CD14-positive monocyte (primary cell): ENCODE data around the gene CLDN5. TPM values are rescaled to one million over a fixed set of nuclear protein-coding genes. Genes with fewer than 3 reads are reported as not detected.

Experiments
- DNase-seq, 3 donors: peaks; one replicate each; pipeline ENCODE4 v3.0.0-alpha.2; 2011 to 2022
- H2AFZ ChIP-seq: 2 replicates; pipeline ENCODE4 v1.6.0; 2012; ENCODE audit warnings: mild to moderate bottlenecking, low read depth, low read length, inconsistent platforms; ENCODE audit not compliant: insufficient read depth, poor library complexity, severe bottlenecking
- H3K27ac ChIP-seq, 2 donors: 1 replicate in 1 of 2; 2 replicates in 1 of 2; pipeline ENCODE4 v1.5.1; 2012 to 2013; ENCODE audit warnings: low read length in 2 of 2, control low read depth in 1 of 2, inconsistent platforms in 1 of 2, low read depth in 1 of 2, mild to moderate bottlenecking in 1 of 2
- H3K27me3 ChIP-seq, 2 donors: one replicate each; pipeline versions ENCODE4 v1.6.0 to v1.6.1; 2011 to 2013; ENCODE audit warnings: low read length in 2 of 2; ENCODE audit not compliant: control insufficient read depth in 2 of 2, insufficient read depth in 2 of 2
- H3K36me3 ChIP-seq, 2 donors: replicated peaks in 1 of 2; 1 replicate in 1 of 2; 2 replicates in 1 of 2; pipeline versions ENCODE4 v1.5.1 to v1.6.1; 2012 to 2013; ENCODE audit warnings: low read length in 2 of 2, control low read depth in 1 of 2, inconsistent platforms in 1 of 2, mild to moderate bottlenecking in 1 of 2; ENCODE audit not compliant: insufficient read depth in 2 of 2, control insufficient read depth in 1 of 2
- H3K4me1 ChIP-seq, 2 donors: 1 replicate in 1 of 2; 2 replicates in 1 of 2; pipeline versions ENCODE4 v1.5.1 to v1.6.1; 2012 to 2013; ENCODE audit warnings: low read length in 2 of 2, control low read depth in 1 of 2, inconsistent platforms in 1 of 2, mild to moderate bottlenecking in 1 of 2, moderate library complexity in 1 of 2; ENCODE audit not compliant: insufficient read depth in 2 of 2, control insufficient read depth in 1 of 2
- H3K4me2 ChIP-seq: replicated peaks from 2 replicates; pipeline ENCODE3; 2012; ENCODE audit warnings: low read length, moderate library complexity, mild to moderate bottlenecking; ENCODE audit not compliant: poor library complexity, severe bottlenecking; ENCODE audit errors: extremely low read depth
- H3K4me3 ChIP-seq, 3 experiments: fragments of 200-600 bp in 1 of 3; sonication (generic) in 1 of 3; replicated peaks in 1 of 3; 1 replicate in 2 of 3; 2 replicates in 1 of 3; pipeline ENCODE4 v1.5.1; 2011 to 2013; ENCODE audit warnings: low read length in 3 of 3, mild to moderate bottlenecking in 3 of 3, control low read depth in 2 of 3, low read depth in 2 of 3, inconsistent platforms in 1 of 3, moderate library complexity in 1 of 3
- H3K79me2 ChIP-seq: 2 replicates; pipeline ENCODE4 v1.6.0; 2012; ENCODE audit warnings: mild to moderate bottlenecking, control low read depth, inconsistent platforms, low read length, moderate library complexity; ENCODE audit not compliant: insufficient read depth
- H3K9ac ChIP-seq: 2 replicates; pipeline ENCODE4 v1.6.0; 2017; ENCODE audit warnings: low read length, mild to moderate bottlenecking; ENCODE audit not compliant: insufficient read depth, poor library complexity, severe bottlenecking
- H3K9me3 ChIP-seq, 2 donors: replicated peaks in 1 of 2; 1 replicate in 1 of 2; 2 replicates in 1 of 2; pipeline versions ENCODE4 v1.5.1 to v1.6.1; 2012 to 2013; ENCODE audit warnings: low read length in 2 of 2, control low read depth in 1 of 2; ENCODE audit not compliant: control insufficient read depth in 1 of 2, insufficient read depth in 1 of 2
- H4K20me1 ChIP-seq: 2 replicates; pipeline ENCODE4 v1.6.0; 2012; ENCODE audit warnings: mild to moderate bottlenecking, low read length, control low read depth, moderate library complexity; ENCODE audit not compliant: insufficient read depth
- H3K27ac Mint-ChIP-seq, 7 donors: one replicate each; pipeline ENCODE4 v1.8.0; 2020; ENCODE audit warnings: mild to moderate bottlenecking in 7 of 7, mixed read lengths in 7 of 7, moderate library complexity in 6 of 7, inconsistent platforms in 2 of 7
- H3K27me3 Mint-ChIP-seq, 3 donors: one replicate each; pipeline ENCODE4 v1.8.0; 2021 to 2022; ENCODE audit warnings: low read depth in 3 of 3, mild to moderate bottlenecking in 3 of 3, mixed read lengths in 3 of 3, moderate library complexity in 3 of 3, inconsistent platforms in 1 of 3
- H3K36me3 Mint-ChIP-seq, 2 donors: one replicate each; pipeline ENCODE4 v1.8.0; 2020; ENCODE audit warnings: mixed read lengths in 2 of 2, inconsistent platforms in 1 of 2, mild to moderate bottlenecking in 1 of 2
- H3K4me1 Mint-ChIP-seq: one replicate; pipeline ENCODE4 v1.8.0; 2020; ENCODE audit warnings: mild to moderate bottlenecking, mixed read lengths
- H3K4me3 Mint-ChIP-seq, 2 donors: one replicate each; pipeline ENCODE4 v1.8.0; 2020; ENCODE audit warnings: mild to moderate bottlenecking in 2 of 2, mixed read lengths in 2 of 2, moderate library complexity in 1 of 2
- H3K9me3 Mint-ChIP-seq, 7 donors: one replicate each; pipeline ENCODE4 v1.8.0; 2020 to 2022; ENCODE audit warnings: mixed read lengths in 7 of 7, mild to moderate bottlenecking in 6 of 7, moderate library complexity in 6 of 7, inconsistent platforms in 2 of 7
- WGBS: methylation state at CpG from one replicate; pipeline ENCODE4 v1.1.5; 2013; ENCODE audit warnings: missing lambda C conversion rate; ENCODE audit not compliant: insufficient coverage; 5-methylcytosine and 5-hydroxymethylcytosine counted together
- intact Hi-C, 2 donors: fragments of 100-400 bp; cut with micrococcal nuclease; formaldehyde crosslinking; loops; one replicate each; pipeline versions ENCODE4 v1.15.0 to v1.15.1; 2023
- polyA plus RNA-seq, 3 donors: library from polyadenylated mRNA; depleted of rRNA in 1 of 3; unstranded in 2 of 3; stranded (reverse) in 1 of 3; fragments of 300-500 nt in 2 of 3; fragments of >200 nt in 1 of 3; fragmentation: Illumina TruSeq in 2 of 3; gene quantifications; 1 replicate in 2 of 3; 2 replicates in 1 of 3; pipeline ENCODE4 v1.2.3, GENCODE V29; 2012 to 2021
- TF ChIP-seq, protein P1 (sequence below): fragments of 200-600 bp; IDR thresholded peaks from one replicate; pipeline ENCODE4 v1.8.0; 2022; ENCODE audit warnings: antibody characterized with exemption, mild to moderate bottlenecking

CLDN5 gene
- polyA plus RNA-seq, 3 donors: 0.05 to 0.35 (median 0.27) TPM

DNA sequence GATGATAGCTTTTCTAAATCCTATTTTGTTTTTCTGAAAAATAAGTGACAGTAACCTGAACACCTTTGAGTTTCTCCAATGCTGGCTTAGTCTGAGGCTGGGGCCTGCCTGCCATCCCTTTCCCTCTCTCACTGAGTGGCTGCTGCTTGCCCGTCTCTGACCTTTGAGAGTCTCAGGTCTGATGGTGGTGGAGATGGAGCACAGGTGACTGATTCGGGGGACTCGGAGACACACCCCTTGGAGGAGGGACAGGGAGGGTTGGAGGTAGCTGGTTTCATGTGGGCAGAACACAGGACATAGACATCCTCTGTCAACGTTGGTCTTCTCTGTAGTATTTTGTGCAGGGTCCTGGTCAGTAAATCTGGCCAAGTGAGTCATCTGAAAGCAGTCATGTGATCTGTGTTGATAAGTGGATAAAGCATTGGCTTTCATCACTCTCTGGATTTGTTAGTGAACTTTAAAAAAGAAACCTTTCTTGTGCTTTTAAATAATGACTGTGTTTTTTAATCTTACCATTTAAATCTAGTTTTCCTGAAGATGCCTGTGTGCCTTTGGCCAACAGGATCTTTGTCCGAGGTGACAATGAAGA is 47.1 kb upstream of the CLDN5 start:
- Histone ChIP-seq H3K4me2 (no peak overlapping the region), H3K27ac (no peak overlapping the region), H3K9me3 (no peaks in the 10 kb centered on the region), H3K4me3 (no peak overlapping the region), H4K20me1 (no peaks in the 10 kb centered on the region), H3K9ac (no peak overlapping the region), H3K36me3 (no peaks in the 10 kb centered on the region), H3K27me3 (no peaks in the 10 kb centered on the region), H3K79me2 (no peaks in the 10 kb centered on the region), H3K4me1 (peaks cover under 1 to 4% of the 10 kb centered on the region in 2 donors), H2AFZ (no peak overlapping the region)
- TF ChIP-seq, protein P1, sequence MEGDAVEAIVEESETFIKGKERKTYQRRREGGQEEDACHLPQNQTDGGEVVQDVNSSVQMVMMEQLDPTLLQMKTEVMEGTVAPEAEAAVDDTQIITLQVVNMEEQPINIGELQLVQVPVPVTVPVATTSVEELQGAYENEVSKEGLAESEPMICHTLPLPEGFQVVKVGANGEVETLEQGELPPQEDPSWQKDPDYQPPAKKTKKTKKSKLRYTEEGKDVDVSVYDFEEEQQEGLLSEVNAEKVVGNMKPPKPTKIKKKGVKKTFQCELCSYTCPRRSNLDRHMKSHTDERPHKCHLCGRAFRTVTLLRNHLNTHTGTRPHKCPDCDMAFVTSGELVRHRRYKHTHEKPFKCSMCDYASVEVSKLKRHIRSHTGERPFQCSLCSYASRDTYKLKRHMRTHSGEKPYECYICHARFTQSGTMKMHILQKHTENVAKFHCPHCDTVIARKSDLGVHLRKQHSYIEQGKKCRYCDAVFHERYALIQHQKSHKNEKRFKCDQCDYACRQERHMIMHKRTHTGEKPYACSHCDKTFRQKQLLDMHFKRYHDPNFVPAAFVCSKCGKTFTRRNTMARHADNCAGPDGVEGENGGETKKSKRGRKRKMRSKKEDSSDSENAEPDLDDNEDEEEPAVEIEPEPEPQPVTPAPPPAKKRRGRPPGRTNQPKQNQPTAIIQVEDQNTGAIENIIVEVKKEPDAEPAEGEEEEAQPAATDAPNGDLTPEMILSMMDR: no peak
- Mint-ChIP-seq H3K27ac (no peak overlapping the region), H3K36me3 (no peaks in the 10 kb centered on the region), H3K9me3 (no peaks in the 10 kb centered on the region), H3K4me3 (no peak overlapping the region), H3K4me1 (peaks cover 2% of the 10 kb centered on the region), H3K27me3 (peaks cover 2 to 5% (median 4%) of the 10 kb centered on the region in 3 donors)
- intact Hi-C loops: no loop called here
- DNase-seq: no peak
- 87% methylated on average over 3 of the region's 5 CpGs for WGBS

DNA sequence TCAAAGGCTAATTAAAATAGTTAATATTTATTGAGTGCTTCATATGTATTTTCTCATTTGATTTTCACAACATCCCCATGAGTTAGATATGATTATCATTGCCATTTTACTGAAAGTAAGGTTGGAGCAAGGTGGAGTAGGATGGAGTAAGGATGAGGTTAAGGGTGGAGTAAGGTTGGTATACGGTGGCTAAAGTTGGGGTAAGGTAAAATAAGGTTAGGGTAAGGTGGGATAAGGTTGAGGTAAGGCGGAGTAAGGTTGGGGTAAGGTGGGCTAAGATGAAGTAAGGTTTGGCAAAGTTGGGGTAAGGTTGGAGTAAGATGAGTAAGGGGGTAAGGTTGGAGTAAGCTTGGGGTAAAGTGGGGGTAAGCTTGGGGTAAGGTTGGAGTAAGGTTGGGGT is 45.8 kb upstream of the CLDN5 start:
- no peaks in the 10 kb centered on the region for H3K36me3 Mint-ChIP-seq
- H3K27me3 Mint-ChIP-seq: peaks cover 2 to 6% (median 2%) of the 10 kb centered on the region in 3 donors
- H3K4me1 Mint-ChIP-seq: peaks cover 10% of the 10 kb centered on the region
- Histone ChIP-seq H3K9me3 (no peaks in the 10 kb centered on the region), H3K4me2 (no peak overlapping the region), H3K79me2 (no peaks in the 10 kb centered on the region), H3K36me3 (no peaks in the 10 kb centered on the region), H3K27me3 (no peaks in the 10 kb centered on the region), H3K27ac (no peak overlapping the region), H3K4me1 (peaks cover 9 to 11% of the 10 kb centered on the region in 2 donors), H3K4me3 (no peak overlapping the region), H3K9ac (no peak overlapping the region), H4K20me1 (no peaks in the 10 kb centered on the region), H2AFZ (no peak overlapping the region)
- no peak overlapping the region for H3K4me3 Mint-ChIP-seq
- 78% methylated on average over 2 of the region's 2 CpGs for WGBS
- DNase-seq: no peak
- H3K9me3 Mint-ChIP-seq: peaks cover 0 to 2% (median 0%) of the 10 kb centered on the region in 7 donors
- intact Hi-C loops: no loop called here
- TF ChIP-seq, protein P1: no peak
- H3K27ac Mint-ChIP-seq: no peak overlapping the region
